HepG2 (cell line): ENCODE measurements around the gene NPW. TPM values are rescaled to one million over a fixed set of nuclear protein-coding genes. Genes with fewer than 3 reads are reported as not detected.
A peak's percentile ranks its signal among the peaks of the same experiment; 100 is the strongest.

Experiments
- CEBPB ChIP-seq: IDR thresholded peaks from 2 replicates; pipeline ENCODE4 v1.6.1; 2011; ENCODE audit warnings: low read depth, low read length, improper control_type of control experiment, borderline replicate concordance
- CSRNP1 ChIP-seq: sonication (generic); formaldehyde crosslinking; IDR thresholded peaks from 2 replicates; pipeline ENCODE4 v1.8.1; 2023; ENCODE audit warnings: mild to moderate bottlenecking, missing genetic modification reagents
- FOXA1 ChIP-seq, 2 experiments: fragments of 450-650 bp in 1 of 2; sonication (generic) in 1 of 2; formaldehyde crosslinking in 1 of 2; IDR thresholded peaks; 2 replicates each; pipeline versions ENCODE4 v1.4.0 to v1.6.1; 2016 to 2020; ENCODE audit warnings: missing genetic modification reagents in 1 of 2
- FOXK1 ChIP-seq: sonication (generic); formaldehyde crosslinking; IDR thresholded peaks from 2 replicates; pipeline ENCODE4 v1.4.0; 2020; ENCODE audit warnings: low read depth, missing genetic modification reagents, borderline replicate concordance
- FOXK2 ChIP-seq: fragments of 450-650 bp; IDR thresholded peaks from 2 replicates; pipeline ENCODE4 v1.6.1; 2016
- HMGA1 ChIP-seq: sonication (generic); formaldehyde crosslinking; conservative IDR thresholded peaks from 2 replicates; pipeline ENCODE4 v1.4.0; 2020; ENCODE audit warnings: missing genetic modification reagents
- KLF13 ChIP-seq: sonication (generic); formaldehyde crosslinking; IDR thresholded peaks from 2 replicates; pipeline ENCODE4 v1.4.0; 2020; ENCODE audit warnings: mild to moderate bottlenecking, missing genetic modification reagents
- NFIB ChIP-seq: sonication (generic); formaldehyde crosslinking; IDR thresholded peaks from 2 replicates; pipeline ENCODE4 v1.9.0; 2021; ENCODE audit warnings: missing genetic modification reagents, mild to moderate bottlenecking, borderline replicate concordance
- POLR2AphosphoS2 ChIP-seq: IDR thresholded peaks from 2 replicates; pipeline ENCODE4 v1.6.1; 2011; ENCODE audit warnings: low read depth, low read length, improper control_type of control experiment
- SAFB2 ChIP-seq: sonication (generic); formaldehyde crosslinking; IDR thresholded peaks from 2 replicates; pipeline ENCODE4 v1.5.1; 2020; ENCODE audit warnings: missing genetic modification reagents, low read depth, mild to moderate bottlenecking, borderline replicate concordance
- SNAPC2 ChIP-seq: sonication (generic); formaldehyde crosslinking; IDR thresholded peaks from 2 replicates; pipeline ENCODE4 v1.8.1; 2022; ENCODE audit warnings: mild to moderate bottlenecking, missing genetic modification reagents
- SYNCRIP ChIP-seq: fragments of 200-400 bp; formaldehyde crosslinking; IDR thresholded peaks from 2 replicates; pipeline ENCODE4 v1.6.1; 2018; ENCODE audit warnings: mild to moderate bottlenecking, low read depth, low read length; ENCODE audit not compliant: insufficient read depth
- TBX3 ChIP-seq: fragments of 450-650 bp; IDR thresholded peaks from 2 replicates; pipeline ENCODE4 v1.6.1; 2017; ENCODE audit warnings: antibody characterized with exemption, mild to moderate bottlenecking, inconsistent platforms, borderline replicate concordance
- ZNF382 ChIP-seq: sonication (generic); formaldehyde crosslinking; IDR thresholded peaks from 2 replicates; pipeline ENCODE4 v1.5.0; 2020; ENCODE audit warnings: missing genetic modification reagents, mild to moderate bottlenecking, borderline replicate concordance
- ZNF383 ChIP-seq: sonication (generic); formaldehyde crosslinking; IDR thresholded peaks from 2 replicates; pipeline ENCODE4 v1.4.0; 2020; ENCODE audit warnings: missing genetic modification reagents, mild to moderate bottlenecking, borderline replicate concordance
- ZNF577 ChIP-seq: sonication (generic); formaldehyde crosslinking; IDR thresholded peaks from 2 replicates; pipeline ENCODE4 v1.4.0; 2020; ENCODE audit warnings: mild to moderate bottlenecking, low read depth, missing genetic modification reagents, borderline replicate concordance
- ZXDC ChIP-seq: sonication (generic); formaldehyde crosslinking; IDR thresholded peaks from 2 replicates; pipeline ENCODE4 v1.5.0; 2020; ENCODE audit warnings: mild to moderate bottlenecking, missing genetic modification reagents
- polyA plus RNA-seq, 8 experiments: library from polyadenylated mRNA; depleted of rRNA in 3 of 8; stranded (reverse) in 7 of 8; unstranded in 1 of 8; fragments of >200 nt; fragmentation: Illumina TruSeq in 4 of 8; extraction: Trizol in 4 of 8; gene quantifications; 2 replicates each; pipeline versions ENCODE4 v1.2.1 to v1.2.3, GENCODE V29; 2011 to 2016; ENCODE audit warnings: low read depth in 4 of 8, missing spikeins in 1 of 8, mixed read lengths in 1 of 8; ENCODE audit not compliant: insufficient read depth in 1 of 8
- total RNA-seq, 5 experiments: library from RNA; depleted of rRNA; stranded (reverse); fragments of >200 nt; fragmentation: Illumina TruSeq; extraction: Trizol; gene quantifications; 2 replicates each; pipeline ENCODE4 v1.2.3, GENCODE V29; 2016; ENCODE audit warnings: low read depth in 1 of 5
- TF ChIP-seq, protein P1 (sequence below): sonication (generic); formaldehyde crosslinking; IDR thresholded peaks from 2 replicates; pipeline ENCODE4 v1.4.0; 2020; ENCODE audit warnings: missing genetic modification reagents
- TF ChIP-seq, protein P2 (sequence below): sonication (generic); formaldehyde crosslinking; IDR thresholded peaks from 2 replicates; pipeline ENCODE4 v1.5.0; 2020; ENCODE audit warnings: missing genetic modification reagents
- TF ChIP-seq, protein P3 (sequence below): sonication (generic); formaldehyde crosslinking; IDR thresholded peaks from 2 replicates; pipeline ENCODE4 v1.8.0; 2022; ENCODE audit warnings: mild to moderate bottlenecking, missing genetic modification reagents

Gene NPW
- total and polyA plus RNA-seq, 2 of the 13 experiments (the other 11 are each of a cell fraction or from before 2014, with no cell fraction given): 0.24 to 0.97 TPM

DNA sequence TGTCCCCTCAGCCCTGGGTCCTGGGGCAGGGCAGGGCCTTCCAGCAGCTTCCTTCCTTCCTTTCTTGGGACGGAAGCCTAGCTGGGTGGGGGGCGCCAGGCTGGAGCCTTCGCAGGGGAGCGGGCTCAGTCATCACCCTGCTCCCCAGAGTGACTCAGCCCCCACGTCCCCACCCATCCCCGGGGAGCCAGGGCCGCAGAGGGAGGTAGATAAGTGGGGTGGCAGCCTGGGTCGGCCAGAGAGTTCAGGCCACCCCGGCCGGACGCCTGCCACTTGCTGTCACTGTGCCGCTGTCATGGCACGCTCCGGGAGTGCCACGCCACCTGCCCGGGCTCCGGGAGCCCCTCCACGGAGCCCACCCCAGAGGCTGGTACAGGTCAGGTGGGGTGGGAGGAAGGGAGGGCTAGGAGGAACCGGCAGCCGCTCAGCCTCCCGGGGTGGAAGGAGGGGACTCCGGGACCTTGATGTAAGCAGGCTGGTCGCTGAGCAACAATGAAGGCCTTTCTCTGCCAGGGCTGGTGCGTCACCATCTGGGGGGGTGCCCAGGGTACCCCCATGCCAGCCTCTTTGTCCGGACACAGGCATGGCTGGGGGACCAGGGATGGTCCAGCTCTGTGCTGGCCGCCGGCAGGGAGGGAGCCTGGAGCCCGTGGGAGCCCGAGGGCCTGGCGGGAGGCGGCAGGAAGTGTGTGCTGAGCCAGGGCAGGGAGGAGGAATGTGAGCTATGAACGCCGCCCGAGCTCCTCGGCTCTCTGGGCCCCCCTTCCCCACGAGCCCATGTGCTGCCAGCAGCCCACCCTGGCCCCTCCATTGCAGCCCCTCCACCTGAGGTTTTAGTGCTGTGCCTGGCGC is 13.7 kb downstream of the NPW start (continued):
- no peak for TF ChIP-seq SYNCRIP
- TF ChIP-seq CEBPB: no peak
- TF ChIP-seq KLF13 (CRISPR knock-in tag): no peak
- TF ChIP-seq, protein P1, sequence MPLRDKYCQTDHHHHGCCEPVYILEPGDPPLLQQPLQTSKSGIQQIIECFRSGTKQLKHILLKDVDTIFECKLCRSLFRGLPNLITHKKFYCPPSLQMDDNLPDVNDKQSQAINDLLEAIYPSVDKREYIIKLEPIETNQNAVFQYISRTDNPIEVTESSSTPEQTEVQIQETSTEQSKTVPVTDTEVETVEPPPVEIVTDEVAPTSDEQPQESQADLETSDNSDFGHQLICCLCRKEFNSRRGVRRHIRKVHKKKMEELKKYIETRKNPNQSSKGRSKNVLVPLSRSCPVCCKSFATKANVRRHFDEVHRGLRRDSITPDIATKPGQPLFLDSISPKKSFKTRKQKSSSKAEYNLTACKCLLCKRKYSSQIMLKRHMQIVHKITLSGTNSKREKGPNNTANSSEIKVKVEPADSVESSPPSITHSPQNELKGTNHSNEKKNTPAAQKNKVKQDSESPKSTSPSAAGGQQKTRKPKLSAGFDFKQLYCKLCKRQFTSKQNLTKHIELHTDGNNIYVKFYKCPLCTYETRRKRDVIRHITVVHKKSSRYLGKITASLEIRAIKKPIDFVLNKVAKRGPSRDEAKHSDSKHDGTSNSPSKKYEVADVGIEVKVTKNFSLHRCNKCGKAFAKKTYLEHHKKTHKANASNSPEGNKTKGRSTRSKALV (CRISPR knock-in tag): no peak
- TF ChIP-seq FOXK2: no peak
- TF ChIP-seq, protein P2, sequence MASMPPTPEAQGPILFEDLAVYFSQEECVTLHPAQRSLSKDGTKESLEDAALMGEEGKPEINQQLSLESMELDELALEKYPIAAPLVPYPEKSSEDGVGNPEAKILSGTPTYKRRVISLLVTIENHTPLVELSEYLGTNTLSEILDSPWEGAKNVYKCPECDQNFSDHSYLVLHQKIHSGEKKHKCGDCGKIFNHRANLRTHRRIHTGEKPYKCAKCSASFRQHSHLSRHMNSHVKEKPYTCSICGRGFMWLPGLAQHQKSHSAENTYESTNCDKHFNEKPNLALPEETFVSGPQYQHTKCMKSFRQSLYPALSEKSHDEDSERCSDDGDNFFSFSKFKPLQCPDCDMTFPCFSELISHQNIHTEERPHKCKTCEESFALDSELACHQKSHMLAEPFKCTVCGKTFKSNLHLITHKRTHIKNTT (CRISPR knock-in tag): no peak
- no peak for TF ChIP-seq SNAPC2
- TF ChIP-seq FOXK1 (CRISPR knock-in tag): no peak
- TF ChIP-seq ZNF577 (CRISPR knock-in tag): no peak
- TF ChIP-seq ZXDC (CRISPR knock-in tag): no peak
- no peak for TF ChIP-seq ZNF382
- no peak for TF ChIP-seq ZNF383
- no peak for TF ChIP-seq FOXA1 (IDR thresholded peaks at IDR 0.05)
- no peak for TF ChIP-seq FOXA1 (CRISPR knock-in tag; IDR thresholded peaks at IDR 0.05)
- TF ChIP-seq NFIB: no peak
- TF ChIP-seq SAFB2 (CRISPR knock-in tag): no peak
- TF ChIP-seq CSRNP1 (CRISPR knock-in tag): peak; percentile 39; the same call in 1 of the 2 replicates
- no peak for TF ChIP-seq POLR2AphosphoS2
- no peak for TF ChIP-seq HMGA1 (CRISPR knock-in tag)
- TF ChIP-seq, protein P3, sequence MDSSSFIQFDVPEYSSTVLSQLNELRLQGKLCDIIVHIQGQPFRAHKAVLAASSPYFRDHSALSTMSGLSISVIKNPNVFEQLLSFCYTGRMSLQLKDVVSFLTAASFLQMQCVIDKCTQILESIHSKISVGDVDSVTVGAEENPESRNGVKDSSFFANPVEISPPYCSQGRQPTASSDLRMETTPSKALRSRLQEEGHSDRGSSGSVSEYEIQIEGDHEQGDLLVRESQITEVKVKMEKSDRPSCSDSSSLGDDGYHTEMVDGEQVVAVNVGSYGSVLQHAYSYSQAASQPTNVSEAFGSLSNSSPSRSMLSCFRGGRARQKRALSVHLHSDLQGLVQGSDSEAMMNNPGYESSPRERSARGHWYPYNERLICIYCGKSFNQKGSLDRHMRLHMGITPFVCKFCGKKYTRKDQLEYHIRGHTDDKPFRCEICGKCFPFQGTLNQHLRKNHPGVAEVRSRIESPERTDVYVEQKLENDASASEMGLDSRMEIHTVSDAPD: no peak
- no peak for TF ChIP-seq TBX3
